H1 (cell line): Measurements from ENCODE around the gene ELOVL5. TPM values are rescaled to one million over a fixed set of nuclear protein-coding genes. Genes with fewer than 3 reads are reported as not detected.
A peak's percentile ranks its signal among the peaks of the same experiment; 100 is the strongest.

ENCODE experiments used
- CTCF ChIA-PET: fragments of 300-600 bp; sonication (Branson Sonifier 250); formaldehyde crosslinking; loops from one replicate; lab custom pipeline; 2021; ENCODE audit not compliant: partially characterized antibody; lab: Charles Lee
- POLR2A ChIA-PET: fragments of 300-600 bp; sonication (Branson Sonifier 250); formaldehyde crosslinking; loops from one replicate; lab custom pipeline; 2021; ENCODE audit warnings: inconsistent platforms; ENCODE audit not compliant: partially characterized antibody; lab: Charles Lee
- DNase-seq, 2 experiments: peaks; one replicate each; pipeline versions ENCODE4 v3.0.0 to v3.0.0-alpha.2; 2010 to 2022; ENCODE audit warnings: low spot score in 2 of 2, low read depth in 1 of 2, mixed read lengths in 1 of 2
- FAIRE-seq: peaks from 2 replicates; lab custom pipeline; 2011; peaks lifted over from hg19 to GRCh38; lab: Jason Lieb, UNC
- H2AFZ ChIP-seq: 2 replicates; pipeline ENCODE4 v1.8.1; 2012; ENCODE audit warnings: low read length, inconsistent platforms
- H2AK5ac ChIP-seq: 2 replicates; pipeline ENCODE4 v1.6.1; 2013; ENCODE audit warnings: low read depth, low read length
- H2BK120ac ChIP-seq: replicated peaks from 2 replicates; pipeline ENCODE3; 2013; ENCODE audit warnings: low read depth, low read length, inconsistent platforms
- H2BK12ac ChIP-seq: 2 replicates; pipeline ENCODE4 v1.6.1; 2013; ENCODE audit warnings: low read depth, low read length
- H2BK15ac ChIP-seq: 2 replicates; pipeline ENCODE4 v1.6.1; 2013; ENCODE audit warnings: low read length
- H2BK20ac ChIP-seq: 2 replicates; pipeline ENCODE4 v1.6.1; 2013; ENCODE audit warnings: low read length
- H2BK5ac ChIP-seq: 2 replicates; pipeline ENCODE4 v1.6.1; 2013; ENCODE audit warnings: low read depth, low read length
- H3K14ac ChIP-seq: 2 replicates; pipeline ENCODE4 v1.6.1; 2013; ENCODE audit warnings: inconsistent platforms; ENCODE audit not compliant: insufficient read length
- H3K18ac ChIP-seq: 2 replicates; pipeline ENCODE4 v1.6.1; 2013; ENCODE audit warnings: low read length; ENCODE audit errors: extremely low read depth
- H3K23ac ChIP-seq: 2 replicates; pipeline ENCODE4 v1.6.1; 2013; ENCODE audit warnings: inconsistent platforms; ENCODE audit not compliant: insufficient read length
- H3K23me2 ChIP-seq: 2 replicates; pipeline ENCODE4 v1.6.1; 2013; ENCODE audit warnings: low read depth, low read length
- H3K27ac ChIP-seq: 2 replicates; pipeline ENCODE4 v1.6.1; 2011; ENCODE audit warnings: low read depth, low read length, inconsistent platforms
- H3K27me3 ChIP-seq, 4 experiments: replicated peaks in 1 of 4; 1 replicate in 1 of 4; 2 replicates in 3 of 4; pipeline versions ENCODE4 v1.6.1 to v1.8.1; 2011 to 2013; ENCODE audit warnings: low read length in 3 of 4, mild to moderate bottlenecking in 3 of 4, inconsistent platforms in 2 of 4, mixed read lengths in 2 of 4, moderate library complexity in 1 of 4; ENCODE audit not compliant: control insufficient read depth in 3 of 4, insufficient read depth in 3 of 4; ENCODE audit errors: extremely low read depth in 1 of 4
- H3K36me3 ChIP-seq, 4 experiments: 2 replicates each; pipeline versions ENCODE4 v1.6.1 to v1.8.1; 2011 to 2013; ENCODE audit warnings: mild to moderate bottlenecking in 4 of 4, low read length in 3 of 4, moderate library complexity in 2 of 4, control low read depth in 1 of 4, inconsistent platforms in 1 of 4; ENCODE audit not compliant: insufficient read depth in 4 of 4, control insufficient read depth in 2 of 4
- H3K4ac ChIP-seq: replicated peaks from 2 replicates; pipeline ENCODE3; 2013; ENCODE audit warnings: low read length, low read depth, mixed read lengths, inconsistent platforms; ENCODE audit not compliant: insufficient read length
- H3K4me1 ChIP-seq, 4 experiments: replicated peaks in 1 of 4; 1 replicate in 1 of 4; 2 replicates in 3 of 4; pipeline versions ENCODE4 v1.6.1 to v1.8.1; 2011 to 2013; ENCODE audit warnings: low read length in 3 of 4, inconsistent platforms in 2 of 4, mixed read lengths in 1 of 4; ENCODE audit not compliant: insufficient read depth in 4 of 4, control insufficient read depth in 3 of 4
- H3K4me2 ChIP-seq, 2 experiments: 2 replicates each; pipeline versions ENCODE4 v1.6.1 to v1.8.1; 2011 to 2013; ENCODE audit warnings: low read depth in 2 of 2, low read length in 2 of 2, control low read depth in 1 of 2, inconsistent platforms in 1 of 2, mild to moderate bottlenecking in 1 of 2; ENCODE audit not compliant: insufficient read depth in 1 of 2
- H3K4me3 ChIP-seq, 4 experiments: fragments of 200-600, 300-600 bp in 1 of 4; sonication (generic), shearing (Covaris generic), sonication (Bioruptor Twin) in 1 of 4; 2 replicates each; pipeline versions ENCODE4 v1.5.1 to v1.8.1; 2011 to 2016; ENCODE audit warnings: low read length in 4 of 4, low read depth in 3 of 4, control low read depth in 2 of 4, inconsistent platforms in 2 of 4, mild to moderate bottlenecking in 2 of 4, mixed read lengths in 1 of 4, moderate library complexity in 1 of 4; ENCODE audit not compliant: insufficient read depth in 2 of 4; ENCODE audit errors: extremely low read depth in 1 of 4
- H3K56ac ChIP-seq: replicated peaks from 2 replicates; pipeline ENCODE3; 2013; ENCODE audit warnings: low read depth, mild to moderate bottlenecking, mixed read lengths, low read length, inconsistent platforms; ENCODE audit not compliant: insufficient read length
- H3K79me1 ChIP-seq: 2 replicates; pipeline ENCODE4 v1.6.1; 2013; ENCODE audit warnings: low read depth, low read length, control low read depth
- H3K79me2 ChIP-seq, 2 experiments: 2 replicates each; pipeline versions ENCODE4 v1.6.1 to v1.8.1; 2012 to 2013; ENCODE audit warnings: low read length in 2 of 2, mild to moderate bottlenecking in 2 of 2, inconsistent platforms in 1 of 2; ENCODE audit not compliant: insufficient read depth in 2 of 2, control insufficient read depth in 1 of 2
- H3K9ac ChIP-seq, 4 experiments: replicated peaks in 1 of 4; 1 replicate in 1 of 4; 2 replicates in 3 of 4; pipeline versions ENCODE4 v1.6.1 to v1.8.1; 2011 to 2013; ENCODE audit warnings: low read depth in 3 of 4, low read length in 3 of 4, control low read depth in 2 of 4, mild to moderate bottlenecking in 2 of 4, moderate library complexity in 2 of 4, inconsistent platforms in 1 of 4; ENCODE audit errors: extremely low read depth in 1 of 4
- H3K9me3 ChIP-seq, 2 experiments: 2 replicates each; pipeline versions ENCODE4 v1.6.1 to v1.8.1; 2012 to 2013; ENCODE audit warnings: mild to moderate bottlenecking in 2 of 2, moderate library complexity in 2 of 2, control low read depth in 1 of 2, inconsistent platforms in 1 of 2, low read depth in 1 of 2, low read length in 1 of 2, mixed read lengths in 1 of 2; ENCODE audit not compliant: insufficient read depth in 2 of 2
- H4K20me1 ChIP-seq, 2 experiments: replicated peaks in 1 of 2; 2 replicates each; pipeline versions ENCODE3 to v1.8.1; 2011 to 2013; ENCODE audit warnings: inconsistent platforms in 2 of 2, low read length in 2 of 2, mild to moderate bottlenecking in 1 of 2; ENCODE audit not compliant: insufficient read depth in 2 of 2, control insufficient read depth in 1 of 2
- H4K5ac ChIP-seq: 2 replicates; pipeline ENCODE4 v1.6.1; 2013; ENCODE audit warnings: low read length, low read depth, mixed read lengths, inconsistent platforms; ENCODE audit not compliant: insufficient read length
- H4K8ac ChIP-seq: 2 replicates; pipeline ENCODE4 v1.8.0; 2013; ENCODE audit warnings: mild to moderate bottlenecking, moderate library complexity, low read length, inconsistent platforms; ENCODE audit not compliant: insufficient read depth; ENCODE audit errors: extremely low read depth
- H4K91ac ChIP-seq: replicated peaks from 2 replicates; pipeline ENCODE3; 2013; ENCODE audit warnings: low read length, mixed read lengths, inconsistent platforms; ENCODE audit not compliant: insufficient read length
- BRCA1 ChIP-seq: IDR thresholded peaks from 2 replicates; pipeline ENCODE4 v1.6.1; 2012; ENCODE audit warnings: low read depth, low read length, improper control_type of control experiment
- CTCF ChIP-seq, 3 experiments: IDR thresholded peaks; 1 replicate in 2 of 3; 2 replicates in 1 of 3; pipeline versions ENCODE4 v1.5.1 to v1.6.1; 2011; ENCODE audit warnings: low read length in 3 of 3, mild to moderate bottlenecking in 3 of 3, inconsistent platforms in 2 of 3, low read depth in 1 of 3, moderate library complexity in 1 of 3; ENCODE audit not compliant: insufficient read depth in 1 of 3; ENCODE audit errors: control extremely low read depth in 1 of 3
- EZH2 ChIP-seq: fragments of 200-600 bp; sonication (generic); IDR thresholded peaks from 2 replicates; pipeline ENCODE4 v1.7.1; 2012; ENCODE audit warnings: low read depth, mild to moderate bottlenecking, moderate library complexity, low read length, inconsistent platforms; ENCODE audit not compliant: severe bottlenecking
- MAX ChIP-seq: IDR thresholded peaks from 2 replicates; pipeline ENCODE4 v1.6.1; 2012; ENCODE audit warnings: inconsistent platforms
- NRF1 ChIP-seq: IDR thresholded peaks from 2 replicates; pipeline ENCODE4 v1.6.1; 2011; ENCODE audit warnings: mild to moderate bottlenecking, low read depth, low read length, improper control_type of control experiment
- POU5F1 ChIP-seq: IDR thresholded peaks from 2 replicates; pipeline ENCODE4 v1.6.1; 2011; ENCODE audit warnings: low read depth, mild to moderate bottlenecking, low read length, moderate library complexity
- RAD21 ChIP-seq, 2 experiments: IDR thresholded peaks in 1 of 2; conservative IDR thresholded peaks in 1 of 2; 2 replicates each; pipeline ENCODE4 v1.6.1; 2011; ENCODE audit warnings: low read depth in 2 of 2, low read length in 2 of 2, improper control_type of control experiment in 1 of 2, inconsistent platforms in 1 of 2, mild to moderate bottlenecking in 1 of 2, moderate library complexity in 1 of 2
- RNF2 ChIP-seq: fragments of 200-900, 300-1000 bp; sonication (generic); IDR thresholded peaks from 2 replicates; pipeline ENCODE4 v1.7.1; 2016; ENCODE audit warnings: borderline replicate concordance, low read depth, mild to moderate bottlenecking, antibody characterized with exemption, low read length; ENCODE audit not compliant: poor library complexity, severe bottlenecking; ENCODE audit errors: missing control alignments
- SP1 ChIP-seq: IDR thresholded peaks from 2 replicates; pipeline ENCODE4 v1.6.1; 2011; ENCODE audit warnings: low read depth, low read length
- SP2 ChIP-seq: IDR thresholded peaks from 2 replicates; pipeline ENCODE4 v1.6.1; 2012; ENCODE audit warnings: mild to moderate bottlenecking, low read length, inconsistent platforms
- YY1 ChIP-seq: IDR thresholded peaks from 2 replicates; pipeline ENCODE4 v1.6.1; 2011; ENCODE audit warnings: low read depth, mild to moderate bottlenecking, low read length
- WGBS, 2 experiments: shearing (Covaris generic) in 1 of 2; methylation state at CpG; one replicate each; pipeline versions ENCODE4 v1.1.6 to v1.1.7; 2013 to 2015; ENCODE audit warnings: low lambda C conversion rate in 2 of 2, mixed read lengths in 2 of 2, inconsistent platforms in 1 of 2, low coverage in 1 of 2, missing lambda C conversion rate in 1 of 2; ENCODE audit not compliant: insufficient replicate concordance in 2 of 2, insufficient coverage in 1 of 2, insufficient read length in 1 of 2; ENCODE audit errors: extremely low coverage in 1 of 2, missing lambda C conversion rate in 1 of 2; 5-methylcytosine and 5-hydroxymethylcytosine counted together
- polyA plus RNA-seq, 7 experiments: library from polyadenylated mRNA; depleted of rRNA in 3 of 7; stranded (reverse) in 5 of 7; unstranded in 2 of 7; fragments of >200 nt in 5 of 7; fragments of 200-250 nt in 2 of 7; gene quantifications; 1 replicate in 5 of 7; 2 replicates in 1 of 7; 4 replicates in 1 of 7; pipeline versions ENCODE4 v1.2.1 to v1.2.3, GENCODE V29; 2011 to 2013; ENCODE audit warnings: missing spikeins in 2 of 7, mixed read lengths in 2 of 7
- total RNA-seq: library from RNA; stranded (reverse); fragmentation: NEBNext Ultra II Directional; extraction: Animal tissue kit (Norgen Biotek cat#: 25700); gene quantifications from 2 replicates; pipeline ENCODE4 v1.2.1, GENCODE V29; 2021

Gene ELOVL5
- total and polyA plus RNA-seq, 2 of the 8 experiments (the other 6 are each of a cell fraction or from before 2014, with no cell fraction given): 113 to 156 TPM

GRCh38 chr6:53390010-53390409 is 41.3 kb upstream of the ELOVL5 start:
- no peak overlapping the region for H2BK5ac ChIP-seq
- H2AFZ ChIP-seq: peak overlapping the region; percentile 35; the same call in 1 of the 2 replicates
- no peak overlapping the region for H2AK5ac ChIP-seq
- no peak overlapping the region; the same call in 1 of the 2 replicates for H4K8ac ChIP-seq
- no peak overlapping the region for H3K4me3 ChIP-seq
- no peaks in the 10 kb centered on the region for H3K36me3 ChIP-seq
- no peaks in the 10 kb centered on the region for H3K79me2 ChIP-seq
- H3K23me2 ChIP-seq: no peaks in the 10 kb centered on the region
- POLR2A ChIA-PET: no interaction called here
- no peaks in the 10 kb centered on the region for H4K20me1 ChIP-seq
- H2BK12ac ChIP-seq: no peak overlapping the region
- no peaks in the 10 kb centered on the region for H3K9me3 ChIP-seq
- H3K9ac ChIP-seq: no peak overlapping the region
- H3K27me3 ChIP-seq: no peaks in the 10 kb centered on the region
- WGBS, 2 experiments: 60% methylated on average over 3 of the region's 3 CpGs; no CpG with 5 or more reads in 1 of the 2 experiments
- H3K4me1 ChIP-seq: peaks cover 0 to 9% (median 0%) of the 10 kb centered on the region in 4 experiments; a peak in 1 of 7 replicates
- no peak overlapping the region for H3K18ac ChIP-seq
- CTCF ChIA-PET: interaction anchor here (1.6 kb wide), 1 partner anchor 96 kb away, joined by 3 read pairs; no protein-coding TSS in a partner anchor
- H3K79me1 ChIP-seq: no peaks in the 10 kb centered on the region
- no peak overlapping the region for H4K5ac ChIP-seq
- H3K4me2 ChIP-seq: 0 out of 4 replicates have a peak overlapping the region, but pooled peaks of 1 of the 2 experiments have one; percentile 32
- no peak overlapping the region for H3K4ac ChIP-seq
- H3K23ac ChIP-seq: no peak overlapping the region
- H2BK20ac ChIP-seq: no peak overlapping the region
- H4K91ac ChIP-seq: no peak overlapping the region
- no peak overlapping the region for H2BK120ac ChIP-seq
- FAIRE-seq: no peak
- H3K56ac ChIP-seq: no peak overlapping the region
- no peak for DNase-seq
- no peak overlapping the region for H3K27ac ChIP-seq
- H3K14ac ChIP-seq: no peak overlapping the region
- no peak overlapping the region for H2BK15ac ChIP-seq
- no peak for TF ChIP-seq BRCA1
- TF ChIP-seq EZH2: no peak
- no peak for TF ChIP-seq YY1
- TF ChIP-seq SP2: no peak
- no peak for TF ChIP-seq POU5F1
- TF ChIP-seq NRF1: no peak
- no peak for TF ChIP-seq RAD21 (IDR thresholded peaks at IDR 0.05 in 1 of 2, conservative IDR thresholded peaks at IDR 0.05 in 1 of 2; ENCODE audit: low read depth in 2 of 2, low read length in 2 of 2)
- no peak for TF ChIP-seq MAX
- TF ChIP-seq RNF2: no peak
- TF ChIP-seq CTCF (IDR thresholded peaks at IDR 0.05; ENCODE audit: control extremely low read depth in 1 of 3, insufficient read depth in 1 of 3, low read depth in 1 of 3, low read length in 3 of 3): no peak
- no peak for TF ChIP-seq SP1
